ENCODE measurements around the gene CYP24A1.

Gene CYP24A1

GRCh38 chr20:54201268-54201846, 27.6 kb upstream of the CYP24A1 start:
- DNase-seq = no peak

GRCh38 chr20:54200487-54201267, 26.9 kb upstream of the CYP24A1 start:
- no peak for DNase-seq

GRCh38 chr20:54199721-54200176, 26.0 kb upstream of the CYP24A1 start:
- peak; percentile 69 for DNase-seq

GRCh38 chr20:54199283-54199682, 25.5 kb upstream of the CYP24A1 start:
- DNase-seq = no peak

- peak; percentile 76 for DNase-seq
Observed at GRCh38 chr20:54197621-54198604, 24.1 kb upstream of the CYP24A1 start.

- no peak for DNase-seq
Observed at GRCh38 chr20:54195483-54196472, 22.0 kb upstream of the CYP24A1 start.

- DNase-seq = peak; percentile 61
Observed at GRCh38 chr20:54194724-54195438, 21.1 kb upstream of the CYP24A1 start.

GRCh38 chr20:54193817-54194216, 20.0 kb upstream of the CYP24A1 start:
- no peak for DNase-seq

- peak; percentile 44 for DNase-seq
Observed at GRCh38 chr20:54190217-54190616, 16.4 kb upstream of the CYP24A1 start.

GRCh38 chr20:54189630-54190029, 15.8 kb upstream of the CYP24A1 start:
- peak; percentile 47 for DNase-seq

- no peak for DNase-seq
Observed at GRCh38 chr20:54188132-54188849, 14.5 kb upstream of the CYP24A1 start.

GRCh38 chr20:54184904-54185626, 11.3 kb upstream of the CYP24A1 start:
- DNase-seq = no peak

GRCh38 chr20:54184071-54184470, 10.3 kb upstream of the CYP24A1 start:
- DNase-seq = no peak

GRCh38 chr20:54180931-54181330, 7.1 kb upstream of the CYP24A1 start:
- no peak for DNase-seq

- no peak for DNase-seq
Observed at GRCh38 chr20:54179946-54180345, 6.2 kb upstream of the CYP24A1 start.

GRCh38 chr20:54178256-54178655, 4.5 kb upstream of the CYP24A1 start:
- no peak for DNase-seq

GRCh38 chr20:54177378-54177777, 3.6 kb upstream of the CYP24A1 start:
- no peak for DNase-seq

GRCh38 chr20:54176610-54177009, 2.8 kb upstream of the CYP24A1 start:
- peak; percentile 83 for DNase-seq

GRCh38 chr20:54174457-54175175, 830 bp upstream of the CYP24A1 start:
- no peak for DNase-seq

All from fibroblast of skin of right biceps (primary cell).